ENCODE measurements around the gene VAT1L. TPM values are rescaled to one million over a fixed set of nuclear protein-coding genes. Genes with fewer than 3 reads are reported as not detected.
"Not testable (repeated sequence)": the region's sequence is repeated elsewhere in the genome, so short reads cannot be mapped to it uniquely, and the experiment has no call there.

VAT1L gene
- total RNA-seq, 1 donor from 2014 or later, result not detected

GRCh38 chr16:77947590-77947989, 159.2 kb downstream of the VAT1L start:
- intact Hi-C loops (cut with micrococcal nuclease), result not testable (repeated sequence)

- intact Hi-C loops (cut with micrococcal nuclease), result no loop called here
Observed at GRCh38 chr16:77948835-77949234, 160.5 kb downstream of the VAT1L start.

GRCh38 chr16:77949445-77949844, 161.1 kb downstream of the VAT1L start:
- intact Hi-C loops (cut with micrococcal nuclease), result no loop called here

- intact Hi-C loops (cut with micrococcal nuclease), result no loop called here
Observed at GRCh38 chr16:77951788-77952187, 163.4 kb downstream of the VAT1L start.

GRCh38 chr16:77955127-77955526, 166.8 kb downstream of the VAT1L start:
- intact Hi-C loops (cut with micrococcal nuclease), result no loop called here

- intact Hi-C loops (cut with micrococcal nuclease), result no loop called here
Observed at GRCh38 chr16:77956231-77956630, 167.9 kb downstream of the VAT1L start.

- intact Hi-C loops (cut with micrococcal nuclease), result no loop called here
Observed at GRCh38 chr16:77960766-77961165, 172.4 kb downstream of the VAT1L start.

GRCh38 chr16:77961814-77962213, 173.4 kb downstream of the VAT1L start:
- intact Hi-C loops (cut with micrococcal nuclease), result no loop called here

- intact Hi-C loops (cut with micrococcal nuclease), result no loop called here
Observed at GRCh38 chr16:77962689-77963088, 174.3 kb downstream of the VAT1L start.

GRCh38 chr16:77963185-77964044, 175.1 kb downstream of the VAT1L start:
- intact Hi-C loops (cut with micrococcal nuclease), result no loop called here

GRCh38 chr16:77965346-77965745, 177.0 kb downstream of the VAT1L start:
- intact Hi-C loops (cut with micrococcal nuclease), result no loop called here

GRCh38 chr16:77967054-77967904, 178.9 kb downstream of the VAT1L start:
- intact Hi-C loops (cut with micrococcal nuclease), result no loop called here

GRCh38 chr16:77969861-77970260, 181.5 kb downstream of the VAT1L start:
- intact Hi-C loops (cut with micrococcal nuclease), result no loop called here

GRCh38 chr16:77970371-77970770, 182.0 kb downstream of the VAT1L start:
- intact Hi-C loops (cut with micrococcal nuclease), result no loop called here

GRCh38 chr16:77971306-77972061, 183.1 kb downstream of the VAT1L start:
- intact Hi-C loops (cut with micrococcal nuclease), result loop anchor here (1.0 kb wide), 2 partner anchors 296 to 735 kb away; no protein-coding TSS in a partner anchor

- intact Hi-C loops (cut with micrococcal nuclease), result no loop called here
Observed at GRCh38 chr16:77972062-77972392, 183.7 kb downstream of the VAT1L start.

GRCh38 chr16:77974883-77975282, 186.5 kb downstream of the VAT1L start:
- intact Hi-C loops (cut with micrococcal nuclease), result no loop called here

- intact Hi-C loops (cut with micrococcal nuclease), result no loop called here
Observed at GRCh38 chr16:77975942-77976341, 187.6 kb downstream of the VAT1L start.

GRCh38 chr16:77977339-77977738, 189.0 kb downstream of the VAT1L start:
- intact Hi-C loops (cut with micrococcal nuclease), result no loop called here

GRCh38 chr16:77985111-77985510, 196.7 kb downstream of the VAT1L start:
- intact Hi-C loops (cut with micrococcal nuclease), result no loop called here

GRCh38 chr16:77986011-77986740, 197.8 kb downstream of the VAT1L start:
- intact Hi-C loops (cut with micrococcal nuclease), result no loop called here

Measured in T-helper 2 cell treated with Interferon-gamma antibody and Interleukin-4, amounts not matched to agents 100 ng/mL and 5 ng/mL, for 36 hours (primary cell).